HG02852 (cell line): ENCODE results near the gene DIP2B.
A peak's percentile ranks its signal among the peaks of the same experiment; 100 is the strongest.

ENCODE experiments used
- ATAC-seq: cut with Tn5 transposase; IDR thresholded peaks from one replicate; pipeline ENCODE4 v1.9.1; 2021; ENCODE audit warnings: mild to moderate bottlenecking, moderate library complexity; ENCODE audit not compliant: unreplicated experiment

Gene DIP2B

DNA sequence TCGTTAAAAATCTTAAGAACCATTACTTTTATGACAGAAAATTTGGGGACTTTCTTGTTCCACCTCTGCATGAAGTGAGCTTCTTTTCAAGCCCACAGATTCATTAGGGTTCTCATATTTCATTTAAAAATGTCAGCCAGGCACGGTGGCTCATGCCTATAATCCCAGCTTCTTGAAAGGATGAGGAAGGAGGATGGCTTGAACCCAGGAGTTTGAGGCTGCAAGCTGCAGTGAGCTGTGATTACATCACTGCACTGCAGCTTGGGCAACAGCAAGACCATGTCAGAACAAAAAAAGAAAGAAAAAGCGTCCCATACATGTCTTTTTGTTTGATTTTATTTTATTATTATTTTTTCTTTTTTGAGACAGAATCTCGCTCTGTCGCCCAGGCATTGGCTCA lies 215.7 kb downstream of the DIP2B start:
- ATAC-seq = no peak

DNA sequence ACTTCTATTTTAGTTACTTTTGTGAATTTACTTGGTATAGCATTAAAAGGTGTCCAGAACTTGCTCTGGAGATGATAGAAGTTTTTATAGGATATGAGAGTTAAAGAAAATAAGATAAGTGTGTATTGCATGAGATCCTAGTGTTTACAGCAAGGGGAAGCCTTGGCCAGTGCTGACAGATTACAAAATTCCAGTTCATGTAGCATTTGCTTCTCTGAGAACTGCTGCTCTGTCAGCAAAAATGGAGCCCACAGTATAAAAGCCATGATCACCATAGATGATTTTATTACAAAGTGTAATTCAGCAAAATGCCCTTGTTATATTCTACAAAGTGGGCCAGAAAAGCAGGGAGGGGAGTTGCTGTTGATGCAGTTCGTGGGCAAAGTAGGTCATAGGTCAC lies 219.1 kb downstream of the DIP2B start:
- no peak for ATAC-seq

- no peak for ATAC-seq
Measured at GRCh38 chr12:50725011-50725942, 220.5 kb downstream of the DIP2B start.

- ATAC-seq = no peak
Measured at GRCh38 chr12:50727466-50727865, 222.7 kb downstream of the DIP2B start.

GRCh38 chr12:50728417-50728816 lies 223.6 kb downstream of the DIP2B start:
- no peak for ATAC-seq

GRCh38 chr12:50728841-50729240 lies 224.1 kb downstream of the DIP2B start:
- no peak for ATAC-seq

- no peak for ATAC-seq
Measured at GRCh38 chr12:50732591-50732990, 227.8 kb downstream of the DIP2B start.

DNA sequence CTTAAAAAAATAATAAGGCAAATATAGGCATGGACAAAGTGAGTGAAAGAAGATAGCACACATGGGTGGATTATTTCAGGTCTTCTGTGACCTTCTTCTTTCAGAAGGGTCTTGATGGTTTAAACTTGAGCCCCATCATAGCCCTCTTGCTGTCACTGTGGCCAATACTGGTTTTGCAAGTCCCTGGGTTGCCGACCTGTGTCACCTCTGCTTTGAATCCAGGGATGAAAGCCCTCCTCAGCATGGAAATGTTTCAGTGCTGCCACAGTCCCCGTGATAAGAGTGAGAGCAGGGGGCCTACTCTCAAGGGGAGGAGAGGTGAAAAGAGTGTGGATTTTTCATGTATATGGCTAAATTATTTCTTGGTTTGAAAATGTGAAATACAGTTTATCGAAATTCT lies 228.9 kb downstream of the DIP2B start:
- ATAC-seq = no peak

DNA sequence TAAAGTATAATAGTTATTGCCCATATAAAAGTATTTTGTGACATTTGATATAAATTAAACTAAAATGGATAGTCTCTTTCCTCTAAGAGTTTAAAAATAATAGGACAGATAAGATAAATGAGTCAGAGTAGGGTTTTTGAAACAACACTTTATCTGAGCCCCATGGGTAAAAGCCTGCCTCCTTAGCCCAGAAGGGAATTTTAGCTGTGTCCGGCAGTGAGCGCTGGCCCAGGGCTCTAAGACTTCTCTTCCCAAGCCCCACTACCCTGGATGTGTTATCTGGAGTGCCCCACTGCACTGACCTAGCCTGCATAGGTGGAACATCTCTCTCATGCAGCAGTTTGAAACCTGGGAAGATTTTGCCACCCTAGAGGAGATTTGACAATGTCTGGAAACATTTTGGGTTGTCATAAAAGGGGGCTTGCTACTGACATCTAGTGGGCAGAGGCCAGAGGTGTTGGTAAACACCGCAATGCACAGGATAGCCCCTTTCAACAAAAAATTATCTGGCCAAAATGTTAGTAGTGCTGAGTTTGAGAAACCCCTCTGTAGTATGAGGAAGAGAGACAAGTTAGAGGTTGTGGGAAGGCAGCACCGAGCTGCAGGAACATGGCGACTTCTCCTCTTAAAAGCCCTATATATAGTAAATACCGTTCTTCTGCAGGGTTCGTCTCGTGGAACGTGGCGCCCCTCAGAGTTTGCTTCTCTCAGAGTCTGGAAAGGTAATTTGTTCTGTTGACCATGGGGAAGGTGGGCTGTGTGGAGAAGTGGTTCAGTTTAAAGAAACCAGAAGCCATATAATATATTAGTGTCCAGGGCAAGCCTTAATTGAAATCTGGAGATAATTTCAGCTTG lies 229.9 kb downstream of the DIP2B start:
- no peak for ATAC-seq

DNA sequence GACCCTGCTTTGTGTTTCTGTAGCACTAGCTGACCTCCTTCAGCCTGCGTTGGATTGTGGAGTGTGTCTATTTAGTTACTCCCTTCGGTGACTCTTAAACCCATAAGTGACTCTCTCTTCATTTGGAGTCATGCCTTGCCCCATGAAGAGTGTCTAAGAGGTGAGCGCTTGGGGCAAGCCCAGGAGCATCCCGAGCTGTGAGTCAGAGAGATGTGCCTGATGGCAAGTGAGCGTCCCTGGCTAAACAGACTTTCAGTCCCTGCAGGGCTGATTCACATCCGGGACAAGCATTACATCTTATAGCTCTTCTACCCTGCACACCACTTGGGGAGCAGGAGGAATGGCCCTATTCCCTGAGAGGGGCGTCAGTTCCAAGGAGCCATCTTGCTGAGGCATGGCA lies 234.8 kb downstream of the DIP2B start:
- no peak for ATAC-seq

DNA sequence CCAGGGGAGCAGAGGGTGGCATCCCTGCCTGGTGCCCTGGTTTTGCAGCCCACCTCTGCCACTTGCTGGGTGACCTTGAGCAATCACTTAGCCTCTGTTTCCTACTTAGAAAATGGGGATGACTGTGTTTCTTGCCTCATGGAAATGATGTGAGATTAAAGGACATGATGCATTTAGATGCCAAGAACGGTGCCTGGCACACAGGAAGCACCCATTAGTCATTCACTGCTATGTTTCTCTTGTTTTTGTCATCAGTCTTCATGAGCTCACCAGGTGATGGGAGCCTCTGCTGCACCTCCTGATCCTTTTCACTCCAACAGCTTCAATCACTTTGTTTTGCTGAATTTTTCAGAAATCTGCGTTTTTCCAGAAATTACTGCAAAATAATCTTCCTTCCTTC lies 235.5 kb downstream of the DIP2B start:
- no peak for ATAC-seq

DNA sequence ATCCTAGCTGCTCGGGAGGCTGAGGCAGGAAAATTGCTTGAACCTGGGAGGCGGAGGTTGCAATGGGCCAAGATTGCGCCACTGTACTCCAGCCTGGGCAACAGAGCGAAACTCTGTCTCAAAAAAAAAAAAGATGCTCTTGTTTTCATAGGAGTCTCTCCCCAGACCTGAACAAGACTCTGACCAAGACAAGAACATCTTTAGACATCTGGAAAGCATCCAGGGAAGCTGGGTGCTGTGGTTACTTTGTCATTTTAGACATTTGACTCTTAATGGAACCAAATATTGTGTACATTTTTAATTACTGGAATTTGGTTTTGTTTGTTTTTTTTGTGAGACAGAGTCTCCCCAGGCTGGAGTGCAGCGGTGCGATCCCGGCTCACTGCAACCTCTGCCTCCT lies 238.0 kb downstream of the DIP2B start:
- ATAC-seq = no peak

DNA sequence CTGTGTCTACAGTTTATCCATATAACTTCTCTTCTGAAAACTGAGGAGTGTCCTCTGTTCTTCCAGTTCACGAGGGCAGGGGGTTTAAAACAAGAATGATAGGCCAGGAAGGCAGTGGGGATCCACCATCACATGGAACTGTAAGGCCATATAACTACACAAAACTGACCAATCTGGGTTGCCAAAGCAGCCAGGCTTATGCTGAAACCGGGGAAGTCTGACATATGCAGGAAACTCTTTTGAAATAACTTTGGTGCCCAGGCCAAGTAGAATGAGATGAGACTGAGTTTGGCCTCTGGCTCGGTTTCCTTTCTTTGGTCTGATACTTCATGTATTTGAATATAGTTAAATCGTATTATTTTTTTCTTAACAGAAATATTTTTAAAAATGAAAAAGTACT lies 241.1 kb downstream of the DIP2B start:
- ATAC-seq = no peak

GRCh38 chr12:50746431-50746830 lies 241.6 kb downstream of the DIP2B start:
- no peak for ATAC-seq

DNA sequence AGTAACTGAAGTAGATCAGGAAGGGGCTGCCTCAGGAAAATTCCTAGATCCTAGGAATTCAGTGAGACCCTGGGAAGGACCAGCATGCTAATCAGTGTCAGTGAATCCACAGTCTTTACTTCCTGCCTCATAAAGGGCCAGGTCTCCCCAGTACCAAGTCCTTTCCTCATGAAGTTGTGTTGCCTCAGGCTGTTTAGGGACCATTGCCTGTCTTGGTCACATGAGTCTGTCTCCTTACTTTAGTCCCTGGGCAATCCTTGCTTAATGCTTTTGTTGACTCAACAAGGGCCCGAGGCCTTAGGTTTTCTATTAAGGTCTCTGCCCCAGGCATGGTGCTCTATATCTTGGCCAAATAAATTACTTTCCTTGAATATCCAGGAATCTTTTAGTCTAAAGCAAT lies 243.0 kb downstream of the DIP2B start:
- ATAC-seq = no peak

- no peak for ATAC-seq
Measured at GRCh38 chr12:50749459-50749882, 244.7 kb downstream of the DIP2B start.

GRCh38 chr12:50750366-50750765 lies 245.6 kb downstream of the DIP2B start:
- no peak for ATAC-seq

- no peak for ATAC-seq
Measured at GRCh38 chr12:50751948-50752721, 247.3 kb downstream of the DIP2B start.

DNA sequence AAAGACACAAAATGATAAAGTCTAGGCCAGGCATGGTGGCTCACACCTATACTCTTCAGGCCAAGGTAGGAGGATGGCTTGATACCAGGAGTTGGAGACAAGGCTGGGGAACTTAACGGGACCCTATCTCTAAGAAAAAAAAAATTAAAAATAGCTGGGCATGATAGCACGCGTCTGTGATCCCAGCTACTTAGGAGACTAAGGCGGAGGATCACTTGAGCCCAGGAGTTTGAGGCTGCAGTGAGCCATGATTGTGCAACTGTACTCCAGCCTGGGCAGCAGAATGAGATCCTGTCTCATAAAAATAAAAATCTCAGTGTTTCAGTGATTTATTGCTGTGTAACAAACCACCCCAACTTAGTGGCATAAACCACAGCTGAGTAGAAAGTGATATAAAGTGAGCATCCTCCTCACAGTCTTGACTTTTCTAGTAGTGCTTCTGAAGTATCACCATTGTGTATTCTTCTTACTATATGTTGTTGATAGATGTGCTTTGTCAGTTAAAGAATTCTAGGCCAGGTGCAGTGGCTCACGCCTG lies 248.5 kb downstream of the DIP2B start:
- no peak for ATAC-seq

DNA sequence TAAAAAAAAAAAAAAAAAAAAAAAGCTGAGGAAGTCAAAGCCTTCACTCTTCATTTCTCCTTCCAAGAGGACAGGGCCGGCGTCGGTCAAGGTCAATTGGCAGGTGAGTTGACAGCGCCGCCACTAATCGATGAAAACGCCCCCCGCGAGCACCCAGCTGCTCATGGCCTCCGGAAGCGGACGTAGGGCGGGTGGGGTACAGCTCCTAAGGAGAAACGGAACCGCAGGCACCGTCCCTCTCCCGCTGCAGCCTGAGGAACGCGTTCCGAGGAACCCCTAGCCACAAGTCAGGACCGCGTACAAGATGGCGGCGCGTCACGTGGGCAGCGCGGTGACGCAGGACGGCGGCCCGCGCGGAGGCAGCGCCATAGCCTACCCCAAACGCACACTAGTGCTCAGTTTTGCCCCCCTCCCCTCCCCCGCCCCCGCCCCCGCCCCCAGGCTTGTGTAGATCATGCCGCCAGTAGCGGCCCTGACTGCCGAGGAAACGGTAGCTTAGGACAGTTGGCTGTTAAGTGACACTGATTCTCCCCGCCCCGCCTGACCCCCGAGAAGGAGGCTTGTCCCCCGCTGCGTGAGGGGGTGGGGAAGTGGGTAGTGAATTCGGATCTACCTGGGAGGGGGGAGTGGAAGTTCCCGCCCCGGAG lies 259.0 kb downstream of the DIP2B start, which contains the start of gene ATF1:
Gene ATF1, plus strand, starts transcription at position 463 of the 647 bp plus-strand sequence. CDS start 16,045 bp downstream, outside the sequence.
- peak; percentile 75 for ATAC-seq
